Measurements from ENCODE around the gene VCP. TPM values are rescaled to one million over a fixed set of nuclear protein-coding genes. Genes with fewer than 3 reads are reported as not detected.

The VCP gene
- total RNA-seq, 1 experiment from 2014 or later, result 170 TPM

- Histone ChIP-seq H4K20me1 (ENCODE audit: insufficient read depth) (no peaks in the 10 kb centered on the region), H2AFZ (ENCODE audit: low read depth, low read length, poor library complexity, severe bottlenecking) (peak within 1 kb of the TSS; percentile 91), H3K27ac (ENCODE audit: low read depth, low read length) (peak within 1 kb of the TSS; percentile 56), H3K4me1 (ENCODE audit: control insufficient read depth in 1 of 2, insufficient read depth in 2 of 2, low read length in 2 of 2) (peaks cover 35 to 56% of the 10 kb centered on the region in 2 experiments), H3K79me2 (ENCODE audit: insufficient read depth, low read length) (no peaks in the 10 kb centered on the region), H3K4me2 (ENCODE audit: low read length) (peak within 1 kb of the TSS; percentile 98), H3K9me3 (ENCODE audit: control insufficient read depth in 1 of 2, insufficient read depth in 1 of 2, low read depth in 1 of 2, low read length in 2 of 2) (no peaks in the 10 kb centered on the region), H3K4me3 (replicated peaks in 1 of 2; ENCODE audit: low read depth in 1 of 2, low read length in 2 of 2) (peak within 1 kb of the TSS; percentile 58 to 68), H3K9me2 (ENCODE audit: insufficient read depth) (no peaks in the 10 kb centered on the region), H3K36me3 (ENCODE audit: control insufficient read depth in 1 of 2, insufficient read depth in 2 of 2, low read length in 2 of 2) (no peaks in the 10 kb centered on the region), H3K27me3 (ENCODE audit: insufficient read depth, low read length) (no peaks in the 10 kb centered on the region), H3K9ac (ENCODE audit: low read length) (peak within 1 kb of the TSS; percentile 52)
- no peak for TF ChIP-seq EZH2phosphoT487 (IDR thresholded peaks at IDR 0.05; ENCODE audit: borderline replicate concordance)
- no peak for TF ChIP-seq CTCF (IDR thresholded peaks at IDR 0.05 in 2 of 3, conservative IDR thresholded peaks at IDR 0.05 in 1 of 3; ENCODE audit: borderline replicate concordance in 1 of 3, insufficient read depth in 1 of 3, low read depth in 2 of 3, low read length in 2 of 3)
- TF ChIP-seq POLR2A (IDR thresholded peaks at IDR 0.05; ENCODE audit: borderline replicate concordance, extremely low read depth, insufficient read depth, insufficient read length), result no peak
- TF ChIP-seq CBX3 (IDR thresholded peaks at IDR 0.05; ENCODE audit: low read depth), result no peak
- peak; percentile 59 for TF ChIP-seq POLR2AphosphoS5 (IDR thresholded peaks at IDR 0.05; ENCODE audit: low read depth, low read length)
- TF ChIP-seq SRF (IDR thresholded peaks at IDR 0.05; ENCODE audit: low read depth), result no peak
- TF ChIP-seq TCF7L2 (IDR thresholded peaks at IDR 0.05; ENCODE audit: borderline replicate concordance, extremely low read depth, insufficient read depth, insufficient read length), result peak; percentile 59
- TF ChIP-seq ZBTB33 (IDR thresholded peaks at IDR 0.05; ENCODE audit: extremely low read depth, insufficient replicate concordance, low read length), result no peak
- ChIA-PET RAD21 (ENCODE audit: low non-redundant PET in 1 of 2, low total read pairs in 2 of 2, uncharacterized antibody in 2 of 2, unreplicated experiment in 2 of 2) (interaction anchor here in 1 of 2 experiments (1.8 kb wide), 1 partner anchor 143 kb away, joined by 7 read pairs; no protein-coding TSS in a partner anchor), POLR2A (interaction anchor here (0.6 to 1.5 kb wide), 7 partner anchors 13 to 451 kb away, joined by 3 to 10 read pairs (median 4); partner anchors contain the start of genes PIGO, STOML2, UNC13B and VCP), CTCF (interaction anchor here (0.6 to 2.8 kb wide), 20 partner anchors 10 to 488 kb away, joined by 3 to 22 read pairs (median 4); partner anchors contain the start of genes FANCG, PIGO, RUSC2 and STOML2)
- no TSS peak for BruUV-seq (replicated peaks)
- intact Hi-C loops (cut with micrococcal nuclease), result loop anchor here (1.0 to 10.0 kb wide), 7 partner anchors 46 to 539 kb away; partner anchors contain the start of genes CCDC107, RMRP, SIT1 and UNC13B
- peak; percentile 93 for DNase-seq (ENCODE audit: low read depth, low spot score)
- ATAC-seq, result peak; percentile 73
Measured at GRCh38 chr9:35115680-35116538, 43.5 kb upstream of the VCP start, which contains the start of gene ATOSB. TSS of gene ATOSB (minus strand) at chr9:35115862. CDS start at chr9:35108274, 7,588 bp downstream.
